ENCODE results near the gene TRIM2. TPM values are rescaled to one million over a fixed set of nuclear protein-coding genes. Genes with fewer than 3 reads are reported as not detected.
A peak's percentile ranks its signal among the peaks of the same experiment; 100 is the strongest.
"Not testable (repeated sequence)": the region's sequence is repeated elsewhere in the genome, so short reads cannot be mapped to it uniquely, and the experiment has no call there.

Gene TRIM2
- total RNA-seq, 1 donor from 2014 or later, result 0.09 TPM

DNA sequence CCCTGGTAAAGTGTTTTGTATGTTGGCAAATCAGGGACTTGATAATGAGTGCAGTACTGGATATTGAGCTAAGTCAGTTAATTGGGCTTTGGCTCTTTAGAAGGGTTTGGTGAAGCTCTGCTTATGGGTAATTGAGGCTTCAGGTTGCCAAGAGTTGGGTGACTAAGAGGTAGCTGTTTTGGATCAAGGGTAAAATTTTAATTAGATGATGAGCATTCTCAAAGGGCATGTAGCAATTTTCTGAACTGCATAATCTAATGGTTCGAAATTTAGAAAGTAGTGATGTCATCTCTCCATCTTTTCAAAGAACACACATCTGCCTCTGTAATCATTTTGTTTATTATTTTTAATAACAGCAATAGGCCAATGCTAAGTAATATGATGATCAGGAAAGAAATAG, 5.5 kb upstream of the TRIM2 start:
- no peak overlapping the region for H3K27ac Mint-ChIP-seq
- no peaks in the 10 kb centered on the region for H3K4me1 Mint-ChIP-seq (ENCODE audit: low read depth)
- no peaks in the 10 kb centered on the region for H3K36me3 Mint-ChIP-seq (ENCODE audit: low read depth)
- H3K4me3 Mint-ChIP-seq (ENCODE audit: low read depth), result no peak overlapping the region
- DNase-seq (ENCODE audit: low spot score), result no peak
- intact Hi-C loops (cut with micrococcal nuclease), result no loop called here
- H3K27me3 Mint-ChIP-seq (ENCODE audit: low read depth), result peaks cover 5% of the 10 kb centered on the region
- H3K9me3 Mint-ChIP-seq, result no peaks in the 10 kb centered on the region

- H3K9me3 Mint-ChIP-seq; DNase-seq (ENCODE audit: low spot score); H3K36me3 Mint-ChIP-seq (ENCODE audit: low read depth); H3K4me3 Mint-ChIP-seq (ENCODE audit: low read depth); H3K27me3 Mint-ChIP-seq (ENCODE audit: low read depth); H3K27ac Mint-ChIP-seq; intact Hi-C loops (cut with micrococcal nuclease): not testable (repeated sequence)
- peaks cover 21% of the 10 kb centered on the region for H3K4me1 Mint-ChIP-seq (ENCODE audit: low read depth)
Measured at GRCh38 chr4:153203746-153204145, 497 bp upstream of the TRIM2 start.

GRCh38 chr4:153204728-153205648, 745 bp downstream of the TRIM2 start:
- peak overlapping the region; percentile 35 for H3K4me3 Mint-ChIP-seq (ENCODE audit: low read depth)
- no peak overlapping the region for H3K27ac Mint-ChIP-seq
- peak; percentile 19 for DNase-seq (ENCODE audit: low spot score)
- H3K4me1 Mint-ChIP-seq (ENCODE audit: low read depth), result peaks cover 21% of the 10 kb centered on the region
- no peaks in the 10 kb centered on the region for H3K36me3 Mint-ChIP-seq (ENCODE audit: low read depth)
- no peaks in the 10 kb centered on the region for H3K9me3 Mint-ChIP-seq
- intact Hi-C loops (cut with micrococcal nuclease), result loop anchor here (5.0 kb wide), 1 partner anchor 48 kb away; no protein-coding TSS in a partner anchor
- H3K27me3 Mint-ChIP-seq (ENCODE audit: low read depth), result peaks cover 5% of the 10 kb centered on the region

DNA sequence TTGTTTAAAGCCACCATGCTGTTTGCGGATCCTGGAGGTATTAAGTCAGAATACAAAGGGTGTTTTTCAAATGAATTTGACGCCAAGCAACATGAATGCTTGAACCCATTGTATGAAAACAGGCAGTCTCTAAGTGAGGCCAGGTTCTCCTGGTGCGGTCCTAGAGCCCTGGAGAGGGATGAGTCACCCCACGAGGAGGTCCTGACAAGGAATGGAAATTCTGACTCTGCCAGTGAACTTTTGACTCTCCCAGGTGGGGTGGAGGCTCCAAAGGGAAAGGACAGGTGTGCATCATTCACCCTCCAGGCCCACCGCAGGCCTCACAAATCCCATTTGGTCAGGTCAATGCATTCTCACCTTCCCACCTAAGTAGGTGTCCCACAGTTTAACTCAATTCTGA, 1.5 kb downstream of the TRIM2 start:
- Mint-ChIP-seq H3K27me3 (ENCODE audit: low read depth) (peaks cover 12% of the 10 kb centered on the region), H3K36me3 (ENCODE audit: low read depth) (no peaks in the 10 kb centered on the region), H3K4me3 (ENCODE audit: low read depth) (no peak overlapping the region), H3K4me1 (ENCODE audit: low read depth) (peaks cover 21% of the 10 kb centered on the region), H3K27ac (no peak overlapping the region), H3K9me3 (no peaks in the 10 kb centered on the region)
- intact Hi-C loops (cut with micrococcal nuclease), result loop anchor here (5.0 kb wide), 1 partner anchor 48 kb away; no protein-coding TSS in a partner anchor
- DNase-seq (ENCODE audit: low spot score), result no peak

DNA sequence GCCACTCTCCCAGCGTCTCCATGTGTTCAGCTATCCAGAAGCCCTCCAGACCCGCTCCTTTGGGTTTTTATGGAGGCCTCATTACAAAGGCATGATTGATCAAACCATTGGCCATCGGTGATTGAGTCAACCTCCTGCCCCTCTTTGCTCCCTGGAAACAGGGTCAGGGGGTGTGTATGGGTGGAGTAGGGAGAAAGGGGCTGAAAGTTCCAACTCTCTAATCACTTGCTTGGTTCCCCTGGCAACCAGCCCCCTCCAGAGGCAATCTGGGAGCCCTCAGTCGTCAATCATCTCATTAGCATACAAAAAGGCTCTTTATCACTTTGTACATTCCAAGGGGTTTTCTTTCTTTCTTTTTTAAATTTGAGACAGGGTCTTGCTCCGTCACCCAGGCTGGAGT, 2.3 kb downstream of the TRIM2 start:
- Mint-ChIP-seq H3K4me3 (ENCODE audit: low read depth) (no peak overlapping the region), H3K9me3 (no peaks in the 10 kb centered on the region), H3K27ac (no peak overlapping the region), H3K36me3 (ENCODE audit: low read depth) (no peaks in the 10 kb centered on the region), H3K4me1 (ENCODE audit: low read depth) (peaks cover 21% of the 10 kb centered on the region), H3K27me3 (ENCODE audit: low read depth) (peaks cover 14% of the 10 kb centered on the region)
- intact Hi-C loops (cut with micrococcal nuclease), result loop anchor here (5.0 kb wide), 1 partner anchor 49 kb away; no protein-coding TSS in a partner anchor
- DNase-seq (ENCODE audit: low spot score), result no peak

- Mint-ChIP-seq H3K9me3 (no peaks in the 10 kb centered on the region), H3K4me1 (ENCODE audit: low read depth) (peaks cover 21% of the 10 kb centered on the region), H3K36me3 (ENCODE audit: low read depth) (no peaks in the 10 kb centered on the region), H3K4me3 (ENCODE audit: low read depth) (no peak overlapping the region), H3K27ac (no peak overlapping the region), H3K27me3 (ENCODE audit: low read depth) (peaks cover 18% of the 10 kb centered on the region)
- intact Hi-C loops (cut with micrococcal nuclease), result loop anchor here (5.0 kb wide), 1 partner anchor 50 kb away; no protein-coding TSS in a partner anchor
- DNase-seq (ENCODE audit: low spot score), result no peak
Measured at GRCh38 chr4:153207027-153207426, 2.8 kb downstream of the TRIM2 start.

DNA sequence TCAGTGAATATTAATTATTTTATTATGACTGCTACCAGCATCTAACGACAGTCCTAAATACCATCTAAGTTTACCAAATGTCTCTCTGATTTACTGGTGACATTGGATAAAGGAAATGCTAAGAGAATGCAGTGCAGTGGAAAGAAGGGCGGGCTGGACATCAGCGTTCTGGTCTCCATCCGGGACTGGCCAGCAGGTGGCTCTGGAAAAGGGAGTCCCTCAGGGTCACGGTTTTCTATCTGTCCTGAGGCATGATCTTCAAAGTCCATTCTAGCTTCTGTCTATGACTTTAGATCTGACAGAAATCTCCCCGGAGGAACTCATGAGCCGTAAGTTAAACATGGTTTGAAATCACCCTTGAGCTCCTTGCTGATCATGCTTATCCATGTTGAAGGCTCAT, 3.3 kb downstream of the TRIM2 start:
- Mint-ChIP-seq H3K27me3 (ENCODE audit: low read depth) (peaks cover 19% of the 10 kb centered on the region), H3K4me3 (ENCODE audit: low read depth) (no peak overlapping the region), H3K9me3 (no peaks in the 10 kb centered on the region), H3K4me1 (ENCODE audit: low read depth) (peaks cover 21% of the 10 kb centered on the region), H3K36me3 (ENCODE audit: low read depth) (no peaks in the 10 kb centered on the region), H3K27ac (no peak overlapping the region)
- intact Hi-C loops (cut with micrococcal nuclease), result loop anchor here (5.0 kb wide), 1 partner anchor 50 kb away; no protein-coding TSS in a partner anchor
- no peak for DNase-seq (ENCODE audit: low spot score)

DNA sequence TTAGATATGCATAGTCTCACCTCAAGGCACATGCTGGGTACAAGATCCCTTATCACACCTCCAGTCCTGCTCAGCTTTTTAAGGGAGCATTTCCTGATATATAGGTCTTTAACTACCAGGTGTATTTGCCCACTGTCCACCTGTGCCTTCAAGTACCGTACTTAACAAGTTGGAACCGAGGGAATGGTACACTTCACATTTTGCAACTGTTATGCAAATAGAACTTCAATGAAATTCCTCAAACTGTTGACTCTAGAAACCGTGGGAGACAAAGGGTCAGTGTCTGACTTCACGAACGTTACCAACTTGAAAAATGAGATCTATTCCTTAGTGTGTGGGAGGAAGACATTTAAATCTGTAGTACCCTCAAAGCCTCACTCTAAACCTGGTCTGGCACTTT, 5.2 kb downstream of the TRIM2 start:
- intact Hi-C loops (cut with micrococcal nuclease), result loop anchor here (5.0 kb wide), 1 partner anchor 52 kb away; no protein-coding TSS in a partner anchor
- Mint-ChIP-seq H3K27ac (no peak overlapping the region), H3K36me3 (ENCODE audit: low read depth) (no peaks in the 10 kb centered on the region), H3K27me3 (ENCODE audit: low read depth) (peaks cover 19% of the 10 kb centered on the region), H3K4me1 (ENCODE audit: low read depth) (peaks cover 17% of the 10 kb centered on the region), H3K9me3 (no peaks in the 10 kb centered on the region), H3K4me3 (ENCODE audit: low read depth) (no peak overlapping the region)
- no peak for DNase-seq (ENCODE audit: low spot score)

GRCh38 chr4:153210727-153211126, 6.5 kb downstream of the TRIM2 start:
- no peaks in the 10 kb centered on the region for H3K9me3 Mint-ChIP-seq
- no peak overlapping the region for H3K27ac Mint-ChIP-seq
- DNase-seq (ENCODE audit: low spot score), result no peak

DNA sequence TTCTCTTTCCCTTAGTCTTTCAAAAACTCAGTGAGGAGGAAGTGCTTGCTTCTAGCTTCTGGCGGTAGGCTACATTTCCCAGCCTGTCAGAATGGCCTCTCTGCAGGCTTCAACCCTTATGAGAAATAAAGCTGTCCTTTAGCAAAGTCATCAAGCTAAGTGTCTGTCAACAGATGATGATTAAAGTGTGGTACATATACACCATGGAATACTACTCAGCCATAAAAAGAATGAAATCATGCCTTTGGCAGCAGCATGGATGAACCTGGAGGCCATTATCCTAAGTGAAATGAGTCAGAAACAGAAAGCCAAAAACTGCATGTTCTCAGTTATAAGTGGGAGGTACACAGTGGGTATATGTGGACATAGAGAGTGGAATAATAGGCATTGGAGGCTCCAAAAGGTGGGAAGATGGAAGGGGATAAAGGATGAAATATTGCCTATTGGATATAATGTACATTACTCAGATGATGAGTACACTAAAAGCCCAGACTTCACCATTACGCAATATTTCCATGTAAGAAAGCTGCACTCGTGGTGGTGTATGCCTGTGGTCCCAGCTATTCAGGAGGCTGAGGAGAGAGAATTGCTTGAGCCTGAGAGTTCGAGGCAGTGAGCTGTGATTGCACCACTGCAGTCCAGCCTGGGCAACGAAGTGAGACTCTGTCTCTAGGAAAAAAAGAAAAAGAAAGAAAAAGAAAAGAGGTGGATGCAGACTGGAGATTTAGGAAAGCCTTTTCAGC, 7.9 kb downstream of the TRIM2 start:
- no peak overlapping the region for H3K27ac Mint-ChIP-seq
- H3K9me3 Mint-ChIP-seq, result no peaks in the 10 kb centered on the region
- no peak overlapping the region for H3K4me3 Mint-ChIP-seq (ENCODE audit: low read depth)
- intact Hi-C loops (cut with micrococcal nuclease), result no loop called here
- H3K4me1 Mint-ChIP-seq (ENCODE audit: low read depth), result no peaks in the 10 kb centered on the region
- no peak for DNase-seq (ENCODE audit: low spot score)
- H3K27me3 Mint-ChIP-seq (ENCODE audit: low read depth), result peaks cover 36% of the 10 kb centered on the region
- H3K36me3 Mint-ChIP-seq (ENCODE audit: low read depth), result no peaks in the 10 kb centered on the region

More at GRCh38 chr4:153210727-153211126, 6.5 kb downstream of the TRIM2 start:
- Mint-ChIP-seq H3K4me3 (ENCODE audit: low read depth) (no peak overlapping the region), H3K36me3 (ENCODE audit: low read depth) (no peaks in the 10 kb centered on the region), H3K27me3 (ENCODE audit: low read depth) (peaks cover 26% of the 10 kb centered on the region), H3K4me1 (ENCODE audit: low read depth) (peaks cover 7% of the 10 kb centered on the region)
- intact Hi-C loops (cut with micrococcal nuclease), result no loop called here

GRCh38 chr4:153212736-153213135, 8.5 kb downstream of the TRIM2 start:
- Mint-ChIP-seq H3K27ac (no peak overlapping the region), H3K4me1 (ENCODE audit: low read depth) (no peaks in the 10 kb centered on the region), H3K4me3 (ENCODE audit: low read depth) (no peak overlapping the region), H3K27me3 (ENCODE audit: low read depth) (peaks cover 41% of the 10 kb centered on the region), H3K36me3 (ENCODE audit: low read depth) (no peaks in the 10 kb centered on the region), H3K9me3 (no peaks in the 10 kb centered on the region)
- no peak for DNase-seq (ENCODE audit: low spot score)
- intact Hi-C loops (cut with micrococcal nuclease), result no loop called here

GRCh38 chr4:153215921-153216320, 11.7 kb downstream of the TRIM2 start:
- no peak overlapping the region for H3K27ac Mint-ChIP-seq
- peaks cover 49% of the 10 kb centered on the region for H3K27me3 Mint-ChIP-seq (ENCODE audit: low read depth)
- no peak for DNase-seq (ENCODE audit: low spot score)
- H3K4me1 Mint-ChIP-seq (ENCODE audit: low read depth), result no peaks in the 10 kb centered on the region
- H3K9me3 Mint-ChIP-seq, result no peaks in the 10 kb centered on the region
- no peak overlapping the region for H3K4me3 Mint-ChIP-seq (ENCODE audit: low read depth)
- no peaks in the 10 kb centered on the region for H3K36me3 Mint-ChIP-seq (ENCODE audit: low read depth)
- intact Hi-C loops (cut with micrococcal nuclease), result no loop called here

DNA sequence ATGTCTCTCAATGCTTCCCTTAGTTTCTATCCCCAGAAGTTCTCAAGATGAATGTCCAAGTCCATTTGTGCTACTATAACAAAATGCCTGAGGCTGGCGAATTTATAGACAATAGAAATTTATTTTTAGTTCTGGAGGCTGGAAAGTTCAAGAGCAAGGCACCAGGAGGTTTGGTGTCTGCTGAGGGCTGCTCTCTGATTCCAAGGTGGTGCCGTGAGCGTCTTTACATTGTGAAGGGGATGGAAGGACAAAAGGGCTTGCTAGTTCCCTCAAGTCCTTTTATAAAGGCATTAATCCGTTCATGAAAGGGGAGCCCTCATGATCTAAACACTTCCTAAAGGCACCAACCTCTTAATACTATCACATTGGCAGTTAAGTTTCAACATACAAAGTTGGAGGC, 12.3 kb downstream of the TRIM2 start:
- peaks cover 54% of the 10 kb centered on the region for H3K27me3 Mint-ChIP-seq (ENCODE audit: low read depth)
- H3K4me1 Mint-ChIP-seq (ENCODE audit: low read depth), result peaks cover 1% of the 10 kb centered on the region
- H3K4me3 Mint-ChIP-seq (ENCODE audit: low read depth), result no peak overlapping the region
- no peak overlapping the region for H3K27ac Mint-ChIP-seq
- intact Hi-C loops (cut with micrococcal nuclease), result no loop called here
- no peaks in the 10 kb centered on the region for H3K9me3 Mint-ChIP-seq
- DNase-seq (ENCODE audit: low spot score), result no peak
- H3K36me3 Mint-ChIP-seq (ENCODE audit: low read depth), result no peaks in the 10 kb centered on the region
